ENCODE measurements around the gene KANSL3.
"Not testable (repeated sequence)": the region's sequence is repeated elsewhere in the genome, so short reads cannot be mapped to it uniquely, and the experiment has no call there.

The KANSL3 gene

DNA sequence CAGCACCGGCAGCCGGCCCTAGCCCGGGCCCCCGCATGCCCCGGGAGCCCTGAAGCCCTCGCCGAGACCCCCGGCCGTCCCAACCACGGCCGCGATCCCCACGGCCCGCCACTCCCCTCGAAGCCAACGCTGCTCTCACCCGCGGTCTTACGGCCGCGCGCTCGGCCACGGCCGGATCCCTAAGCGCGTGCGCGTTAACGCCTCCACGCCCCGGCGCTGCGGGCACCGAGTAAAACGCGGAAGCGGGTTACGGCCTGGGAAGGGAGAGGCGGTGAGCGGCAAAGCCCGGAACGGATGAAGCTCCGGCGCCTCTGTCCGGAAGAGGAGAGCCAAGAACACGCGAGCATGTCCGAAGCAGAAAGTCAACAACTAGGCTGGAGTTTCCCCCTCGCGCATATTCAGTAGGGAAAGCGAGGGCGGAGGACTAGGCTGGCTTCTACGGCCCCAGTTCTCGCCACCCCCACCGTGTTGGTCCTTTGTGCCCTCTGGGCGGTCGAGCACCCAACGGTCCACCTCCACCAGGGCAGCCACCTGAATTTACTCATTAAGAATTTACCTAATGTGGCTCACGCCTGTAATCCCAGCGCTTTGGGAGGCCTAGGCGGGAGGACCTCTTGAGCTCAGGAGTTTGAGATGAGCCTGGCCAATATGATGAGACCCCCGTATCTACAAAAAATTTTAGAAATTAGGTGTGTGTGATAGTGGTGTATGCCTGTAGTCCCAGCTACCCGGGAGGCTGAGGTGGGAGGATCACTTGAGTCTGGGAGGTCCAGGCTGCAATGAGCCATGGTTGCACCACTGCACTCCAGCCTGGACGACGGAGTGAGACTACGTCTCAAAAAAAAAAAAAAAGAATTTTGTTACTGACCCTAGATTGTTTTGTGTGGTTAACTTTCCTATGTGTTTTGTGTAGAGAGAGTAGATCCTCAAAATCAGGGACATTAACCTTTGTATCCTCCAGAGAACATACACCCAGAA lies at the start of gene KANSL3:
Gene KANSL3, minus strand, starts transcription at position 169 of the 978 bp plus-strand sequence. CDS start 1,177 bp downstream, outside the sequence.
- peak; percentile 77 for DNase-seq (ENCODE audit: low read depth in 2 of 2)

- DNase-seq (ENCODE audit: low read depth in 2 of 2) = no peak
Observed at GRCh38 chr2:96687266-96687665, 49.2 kb upstream of the KANSL3 start.

DNA sequence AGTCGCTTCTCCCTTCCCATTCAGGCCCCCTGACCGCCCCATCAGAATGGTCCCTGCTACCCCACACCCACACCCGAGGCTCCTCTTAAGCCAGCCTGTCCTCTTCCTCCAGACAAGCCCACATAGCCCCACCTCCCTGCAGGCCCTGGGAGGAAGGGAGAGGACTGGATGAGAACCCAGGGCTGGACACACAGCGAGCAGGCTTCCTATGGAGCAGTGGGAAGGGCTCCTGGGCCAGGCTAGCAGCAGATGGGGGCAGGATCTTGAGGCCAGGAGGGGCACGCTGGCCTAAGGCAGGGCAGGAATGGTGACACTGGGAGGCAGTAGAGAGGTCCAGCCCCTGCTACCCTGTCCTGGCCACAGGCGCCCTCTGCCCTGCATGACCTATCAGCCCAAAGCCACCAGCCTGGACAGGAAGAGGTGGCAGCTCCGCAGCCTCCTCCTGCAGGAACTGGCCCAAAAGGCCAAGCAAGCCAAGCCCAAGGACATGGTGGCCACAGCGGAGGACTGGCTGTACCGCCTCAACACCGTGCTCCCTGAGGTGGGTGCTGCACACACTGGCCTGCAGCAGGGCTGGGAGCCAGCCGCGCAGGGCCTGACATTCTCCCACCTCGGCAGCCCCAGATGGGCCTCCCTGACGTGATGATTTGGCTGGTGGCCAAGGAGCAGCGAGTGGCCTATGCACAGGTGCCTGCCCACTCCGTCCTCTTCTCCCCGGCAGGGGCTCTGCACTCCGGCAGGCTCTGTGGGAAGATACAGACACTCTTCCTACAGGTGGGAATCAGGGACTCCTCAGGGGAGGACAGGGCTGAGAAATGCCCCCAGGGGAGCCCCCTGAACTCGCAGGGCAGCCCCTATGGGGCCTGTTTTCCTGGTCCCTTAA lies 47.7 kb upstream of the KANSL3 start:
- no peak for DNase-seq (ENCODE audit: low read depth in 2 of 2)

DNA sequence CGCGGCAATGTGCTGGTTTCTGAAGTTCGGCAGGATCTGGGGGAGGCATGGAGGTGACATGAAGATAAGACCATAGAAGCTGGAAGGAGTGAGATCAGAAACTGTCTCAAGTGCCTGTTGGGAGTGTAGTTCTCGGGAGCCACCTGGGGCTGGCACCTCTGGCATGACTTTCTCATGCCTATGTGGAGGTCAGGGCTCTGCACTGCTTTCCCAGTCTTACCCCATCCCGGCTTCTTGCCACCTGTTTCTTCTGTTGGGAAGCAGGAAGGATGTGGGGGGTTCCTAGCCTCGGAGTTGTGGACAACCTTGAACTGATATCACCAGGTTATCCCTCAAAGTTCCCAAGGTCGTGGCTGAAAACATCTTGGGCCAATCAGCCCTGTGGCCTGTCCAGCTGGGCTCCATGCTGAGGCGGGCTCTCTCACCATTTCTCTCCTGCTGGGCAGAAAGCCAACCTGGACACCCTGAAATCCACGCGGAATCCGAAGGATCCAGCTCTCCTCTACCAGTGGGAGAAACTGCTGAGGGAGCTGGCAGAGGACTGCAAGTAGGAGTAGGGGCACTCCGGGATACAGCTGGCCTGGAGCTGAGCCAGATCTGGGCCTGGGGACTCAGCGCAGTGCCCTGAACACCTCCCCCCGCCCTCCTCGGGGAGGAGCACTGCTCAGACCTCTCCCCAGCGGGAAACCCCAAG lies 46.9 kb upstream of the KANSL3 start:
- DNase-seq (ENCODE audit: low read depth in 2 of 2) = no peak

DNA sequence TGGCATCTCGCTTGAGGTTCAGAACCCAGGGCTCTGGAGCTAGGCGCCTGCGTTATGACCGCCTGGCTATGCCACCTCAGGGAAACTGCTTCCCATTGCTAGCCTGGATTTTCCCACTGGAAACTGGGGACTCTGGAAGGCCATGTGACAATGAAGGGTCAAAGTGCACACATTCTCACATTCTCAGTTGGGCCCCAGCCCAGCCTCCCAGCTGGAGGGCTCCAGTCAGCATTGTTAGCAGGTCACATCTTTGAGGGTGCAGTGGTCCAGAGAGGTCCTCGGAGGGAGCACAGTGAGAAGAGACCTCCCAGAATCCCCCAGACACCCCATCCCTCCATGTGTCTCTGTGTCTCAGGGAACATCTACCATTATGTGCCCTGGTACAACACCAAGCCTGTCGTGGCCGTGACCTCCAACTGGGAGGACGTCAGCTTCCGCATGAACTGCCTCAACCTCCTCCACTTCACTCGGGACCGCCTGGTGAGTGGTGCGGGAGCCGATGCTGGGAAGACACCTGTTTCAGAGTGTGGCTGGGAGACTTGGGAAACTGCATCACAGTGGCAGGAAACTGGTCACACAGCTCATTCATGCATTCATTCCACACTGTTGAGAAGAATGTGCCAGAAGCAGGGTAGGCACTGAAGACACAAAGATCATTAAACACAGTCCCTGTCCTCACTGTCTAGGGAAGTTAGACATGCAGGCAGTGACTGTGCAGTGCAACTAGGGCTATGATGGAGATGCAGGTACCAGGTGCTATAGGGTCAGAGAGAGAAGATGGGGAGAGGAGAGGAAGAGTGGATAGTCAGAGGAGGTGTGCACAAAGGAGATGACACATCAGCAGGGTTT lies 46.1 kb upstream of the KANSL3 start:
- DNase-seq (ENCODE audit: low read depth in 2 of 2) = no peak

GRCh38 chr2:96683307-96683706 lies 45.2 kb upstream of the KANSL3 start:
- DNase-seq (ENCODE audit: low read depth in 2 of 2) = no peak

- no peak for DNase-seq (ENCODE audit: low read depth in 2 of 2)
Observed at GRCh38 chr2:96681540-96681939, 43.4 kb upstream of the KANSL3 start.

- DNase-seq (ENCODE audit: low read depth in 2 of 2) = no peak
Observed at GRCh38 chr2:96680561-96681141, 42.5 kb upstream of the KANSL3 start.

- no peak for DNase-seq (ENCODE audit: low read depth in 2 of 2)
Observed at GRCh38 chr2:96679848-96680247, 41.7 kb upstream of the KANSL3 start.

DNA sequence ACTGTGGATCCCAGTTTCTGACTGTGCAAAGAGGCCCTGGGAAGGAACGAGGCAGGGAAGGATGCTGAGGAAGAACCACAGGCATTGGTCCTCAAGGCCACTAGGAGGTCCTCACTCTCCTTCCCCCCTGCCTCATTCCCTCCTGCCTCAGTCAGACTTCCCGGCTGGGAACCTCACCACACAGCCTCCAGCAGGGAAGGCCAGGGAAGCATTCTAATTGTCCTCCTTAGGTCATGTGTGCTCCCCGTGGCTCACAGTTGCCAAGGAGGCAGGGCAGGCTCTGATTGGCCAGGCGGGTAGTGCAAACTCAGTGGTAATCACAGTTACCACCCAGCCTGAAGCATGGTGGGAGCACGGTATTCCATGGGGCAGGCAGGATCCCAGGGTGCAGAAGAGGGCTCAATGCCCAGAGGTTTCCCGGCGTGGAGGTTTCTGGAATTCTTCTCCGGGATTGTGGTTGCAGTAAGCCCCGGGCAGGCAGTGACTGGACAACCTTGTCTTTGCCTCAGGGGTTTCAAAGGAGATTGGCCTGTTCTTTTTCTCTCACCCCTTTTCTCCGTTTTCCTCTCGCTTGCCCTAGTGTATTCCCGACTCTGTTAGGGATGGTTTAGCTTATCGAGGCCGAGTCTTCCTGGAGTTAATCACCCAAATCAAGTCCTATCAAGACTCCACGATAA lies 31.6 kb upstream of the KANSL3 start:
- DNase-seq (ENCODE audit: low read depth in 2 of 2) = no peak

GRCh38 chr2:96668771-96669170 lies 30.7 kb upstream of the KANSL3 start:
- no peak for DNase-seq (ENCODE audit: low read depth in 2 of 2)

GRCh38 chr2:96665717-96666116 lies 27.6 kb upstream of the KANSL3 start:
- not testable (repeated sequence) for DNase-seq (ENCODE audit: low read depth in 2 of 2)

DNA sequence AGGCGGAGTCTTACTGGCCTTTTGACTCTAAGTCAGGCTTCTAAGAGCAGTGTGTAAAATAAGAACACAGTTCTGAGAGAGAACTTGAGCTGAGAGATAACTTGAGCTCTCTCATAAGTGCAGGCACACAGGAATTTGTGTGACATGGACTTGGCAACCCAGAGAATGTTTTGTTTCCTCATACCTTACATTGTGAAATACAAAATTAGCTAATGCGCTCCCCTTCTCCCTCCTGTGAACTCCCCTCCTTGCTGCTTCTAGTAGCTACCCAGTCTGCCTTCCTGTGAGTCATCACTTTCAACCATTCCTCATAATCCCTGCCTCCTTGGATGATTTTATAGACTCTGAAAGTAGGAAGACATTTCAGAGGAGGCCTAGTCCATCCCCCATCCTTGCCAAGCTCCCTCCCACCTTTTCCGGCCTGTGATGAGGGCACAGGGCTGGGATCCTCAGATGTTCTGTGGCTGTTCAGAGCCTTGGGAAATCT lies 27.0 kb upstream of the KANSL3 start:
- DNase-seq (ENCODE audit: low read depth in 2 of 2) = peak; percentile 97

DNA sequence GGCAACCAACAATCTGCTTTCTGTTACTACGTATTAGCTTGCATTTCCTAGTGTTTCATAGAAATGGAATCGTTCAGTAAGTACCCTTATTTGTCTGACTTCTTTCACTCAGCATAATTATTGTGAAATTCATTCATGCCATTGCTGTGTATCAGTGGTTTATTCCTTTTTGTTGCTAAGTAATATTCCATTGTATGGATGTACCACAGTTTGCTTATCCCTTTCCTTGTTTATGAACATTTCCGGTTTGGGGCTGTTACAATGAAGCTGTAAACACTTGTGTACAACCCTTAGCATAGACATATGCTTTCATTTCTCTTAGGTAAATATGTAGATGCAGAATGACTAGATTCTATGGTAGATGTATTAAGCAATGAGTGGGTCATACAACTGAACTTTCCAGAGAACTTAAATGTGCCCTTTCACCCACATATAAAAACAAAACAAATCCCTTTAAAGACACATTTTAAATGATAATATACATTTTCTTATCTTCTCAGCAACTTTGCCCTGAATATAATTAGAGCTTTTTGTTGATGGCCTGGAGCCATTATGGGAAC lies 26.3 kb upstream of the KANSL3 start:
- DNase-seq (ENCODE audit: low read depth in 2 of 2) = no peak

DNA sequence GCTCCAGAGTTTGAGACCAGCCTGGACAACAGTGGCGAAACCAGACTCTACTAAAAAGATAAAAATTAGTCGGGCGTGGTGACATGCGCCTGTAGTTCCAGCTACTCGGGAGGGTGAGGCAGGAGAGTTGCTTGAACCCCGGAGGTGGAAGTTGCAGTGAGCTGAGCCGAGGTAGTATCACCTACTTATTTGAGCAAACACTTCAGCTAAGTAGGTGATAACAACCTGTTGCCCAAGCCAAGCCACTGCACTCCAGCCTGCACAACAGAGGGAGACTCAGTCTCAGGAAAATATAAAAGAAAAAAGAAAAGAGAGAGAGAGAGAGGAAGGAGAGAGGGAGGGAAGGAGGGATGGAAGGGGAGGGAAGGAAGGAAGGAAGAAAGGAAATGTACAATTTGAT lies 25.7 kb upstream of the KANSL3 start:
- DNase-seq (ENCODE audit: low read depth in 2 of 2) = no peak

- DNase-seq (ENCODE audit: low read depth in 2 of 2) = no peak
Observed at GRCh38 chr2:96663177-96663576, 25.1 kb upstream of the KANSL3 start.

DNA sequence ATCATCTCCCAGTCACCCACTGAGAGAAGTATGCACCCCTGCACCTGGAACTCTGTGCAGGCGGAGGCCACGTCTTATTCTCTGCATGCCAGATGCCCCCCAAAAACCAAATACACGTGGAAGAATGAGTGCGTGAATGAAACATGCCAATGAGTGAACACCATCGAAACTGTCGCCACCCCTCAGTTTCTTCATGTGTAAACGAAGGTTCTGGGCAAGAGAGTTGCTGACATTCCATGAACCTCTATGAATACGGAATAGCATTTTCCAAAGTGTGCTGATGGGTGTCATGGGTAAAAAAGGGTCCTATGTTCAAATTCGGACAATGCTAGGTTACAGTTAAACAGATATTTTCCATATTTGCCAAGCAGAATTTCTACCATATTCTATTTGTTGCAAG lies 24.2 kb upstream of the KANSL3 start:
- no peak for DNase-seq (ENCODE audit: low read depth in 2 of 2)

GRCh38 chr2:96661324-96661723 lies 23.2 kb upstream of the KANSL3 start:
- DNase-seq (ENCODE audit: low read depth in 2 of 2) = no peak

GRCh38 chr2:96656540-96656939 lies 18.4 kb upstream of the KANSL3 start:
- no peak for DNase-seq (ENCODE audit: low read depth in 2 of 2)
